Measurements from ENCODE around the gene ITGA2B. TPM values are rescaled to one million over a fixed set of nuclear protein-coding genes. Genes with fewer than 3 reads are reported as not detected.

The ITGA2B gene
- total and polyA plus RNA-seq, 2 of the 8 experiments (the other 6 are each of a cell fraction or from before 2014, with no cell fraction given): 6.9 to 12.3 TPM

Small RNA genes within 50 kb of the gene (small RNA-seq; reads per million reads assigned to genes)
- gene RN7SL258P (ENCODE audit: insufficient read depth): not detected

Other genes starting within 250 kb of the ITGA2B start
- gene HROB, start 247.7 kb downstream of the ITGA2B start, total RNA-seq (2021; fragmentation: NEBNext Ultra II Directional; extraction: Animal tissue kit (Norgen Biotek cat#: 25700)): 18.8 and 19.4 TPM in 2 replicates
- 21.6 and 24.1 TPM in 2 replicates for gene HROB, start 247.7 kb downstream of the ITGA2B start, polyA plus RNA-seq (2011; rRNA removed)
- gene ASB16, start 218.9 kb downstream of the ITGA2B start, total RNA-seq (2021; fragmentation: NEBNext Ultra II Directional; extraction: Animal tissue kit (Norgen Biotek cat#: 25700)): 0.19 TPM in 1 of 2 replicates, not detected in the other
- gene ASB16, start 218.9 kb downstream of the ITGA2B start, polyA plus RNA-seq (2011; rRNA removed): 0.05 and 0.09 TPM in 2 replicates
- 15.7 and 18.5 TPM in 2 replicates for gene TMUB2, start 202.7 kb downstream of the ITGA2B start, total RNA-seq (2021; fragmentation: NEBNext Ultra II Directional; extraction: Animal tissue kit (Norgen Biotek cat#: 25700))
- gene TMUB2, start 202.7 kb downstream of the ITGA2B start, polyA plus RNA-seq (2011; rRNA removed): 30.5 and 34.7 TPM in 2 replicates
- 103 and 106 TPM in 2 replicates for gene ATXN7L3, start 189.8 kb downstream of the ITGA2B start, total RNA-seq (2021; fragmentation: NEBNext Ultra II Directional; extraction: Animal tissue kit (Norgen Biotek cat#: 25700))
- gene ATXN7L3, start 189.8 kb downstream of the ITGA2B start, polyA plus RNA-seq (2011; rRNA removed): 53.7 and 72.5 TPM in 2 replicates
- gene UBTF, start 170.0 kb downstream of the ITGA2B start, total RNA-seq (2021; fragmentation: NEBNext Ultra II Directional; extraction: Animal tissue kit (Norgen Biotek cat#: 25700)): 102 and 106 TPM in 2 replicates
- gene UBTF, start 170.0 kb downstream of the ITGA2B start, polyA plus RNA-seq (2011; rRNA removed): 14.7 and 18.0 TPM in 2 replicates
- 0.08 TPM in 1 of 2 replicates, not detected in the other for gene SLC4A1, start 121.5 kb downstream of the ITGA2B start, total RNA-seq (2021; fragmentation: NEBNext Ultra II Directional; extraction: Animal tissue kit (Norgen Biotek cat#: 25700))
- 0.08 and 0.09 TPM in 2 replicates for gene SLC4A1, start 121.5 kb downstream of the ITGA2B start, polyA plus RNA-seq (2011; rRNA removed)
- 6.1 and 6.4 TPM in 2 replicates for gene RUNDC3A, start 81.0 kb downstream of the ITGA2B start, total RNA-seq (2021; fragmentation: NEBNext Ultra II Directional; extraction: Animal tissue kit (Norgen Biotek cat#: 25700))
- gene RUNDC3A, start 81.0 kb downstream of the ITGA2B start, polyA plus RNA-seq (2011; rRNA removed): 13.8 and 15.6 TPM in 2 replicates
- 189 and 200 TPM in 2 replicates for gene SLC25A39, start 64.8 kb downstream of the ITGA2B start, total RNA-seq (2021; fragmentation: NEBNext Ultra II Directional; extraction: Animal tissue kit (Norgen Biotek cat#: 25700))
- gene SLC25A39, start 64.8 kb downstream of the ITGA2B start, polyA plus RNA-seq (2011; rRNA removed): 291 and 408 TPM in 2 replicates
- 108 and 117 TPM in 2 replicates for gene GRN, start 44.3 kb downstream of the ITGA2B start, total RNA-seq (2021; fragmentation: NEBNext Ultra II Directional; extraction: Animal tissue kit (Norgen Biotek cat#: 25700))
- gene GRN, start 44.3 kb downstream of the ITGA2B start, polyA plus RNA-seq (2011; rRNA removed): 387 and 526 TPM in 2 replicates
- 23.9 and 24.1 TPM in 2 replicates for gene FAM171A2, start 25.8 kb downstream of the ITGA2B start, total RNA-seq (2021; fragmentation: NEBNext Ultra II Directional; extraction: Animal tissue kit (Norgen Biotek cat#: 25700))
- gene FAM171A2, start 25.8 kb downstream of the ITGA2B start, polyA plus RNA-seq (2011; rRNA removed): 21.9 and 31.8 TPM in 2 replicates
- gene GPATCH8, start 113.8 kb upstream of the ITGA2B start, total RNA-seq (2021; fragmentation: NEBNext Ultra II Directional; extraction: Animal tissue kit (Norgen Biotek cat#: 25700)): 51.5 and 58.1 TPM in 2 replicates
- 20.5 and 21.6 TPM in 2 replicates for gene GPATCH8, start 113.8 kb upstream of the ITGA2B start, polyA plus RNA-seq (2011; rRNA removed)
- gene FZD2, start 167.8 kb upstream of the ITGA2B start, total RNA-seq (2021; fragmentation: NEBNext Ultra II Directional; extraction: Animal tissue kit (Norgen Biotek cat#: 25700)): 17.0 and 17.6 TPM in 2 replicates
- gene FZD2, start 167.8 kb upstream of the ITGA2B start, polyA plus RNA-seq (2011; rRNA removed): 86.7 and 93.6 TPM in 2 replicates